HepG2 (cell line): ENCODE results near the gene CHMP1B. TPM values are rescaled to one million over a fixed set of nuclear protein-coding genes. Genes with fewer than 3 reads are reported as not detected.

Source experiments
- ATAC-seq: fragments of 200-7000 bp; cut with Tn5 transposase; 3 replicates; pipeline ENCODE4 v1.9.1; 2020; ENCODE audit warnings: mild to moderate bottlenecking, moderate library complexity
- BruUV-seq: library from RNA; stranded (reverse); fragments of 400-500 nt; replicated peaks from 2 replicates; lab custom pipeline; 2021; lab: Mats Ljungman, UMichigan
- CTCF ChIA-PET: fragments of 300-600 bp; formaldehyde crosslinking; extraction: SDS; loops from one replicate; lab custom pipeline; 2021; ENCODE audit warnings: low total read pairs, inconsistent platforms, low intra/inter-chr PET ratio; lab: Yijun Ruan, JAX
- POLR2A ChIA-PET: fragments of 350-600 bp; sonication (Branson Sonifier 250); formaldehyde crosslinking; loops from one replicate; lab custom pipeline; 2020; ENCODE audit warnings: antibody characterized with exemption, inconsistent platforms; lab: Yijun Ruan, JAX
- DNase-seq: peaks from one replicate; pipeline ENCODE4 v3.0.0-alpha.2; 2015; ENCODE audit warnings: low spot score
- FAIRE-seq: peaks from 3 replicates; lab custom pipeline; 2011; peaks lifted over from hg19 to GRCh38; lab: Jason Lieb, UNC
- H2AFZ ChIP-seq: one replicate; pipeline ENCODE4 v1.6.1; 2011; ENCODE audit warnings: low read length, inconsistent platforms
- H3K27ac ChIP-seq: fragments of 300-600 bp; 3 replicates; pipeline ENCODE4 v1.8.0; 2011; ENCODE audit warnings: mixed run types, mild to moderate bottlenecking, mixed read lengths, low read length, inconsistent platforms; ENCODE audit not compliant: insufficient read depth; ENCODE audit errors: extremely low read length
- H3K27me3 ChIP-seq, 2 experiments: fragments of 200-600 bp in 1 of 2; 2 replicates in 1 of 2; 3 replicates in 1 of 2; pipeline versions ENCODE4 v1.6.0 to v1.8.0; 2011; ENCODE audit warnings: low read length in 2 of 2, mild to moderate bottlenecking in 2 of 2, moderate library complexity in 2 of 2, inconsistent platforms in 1 of 2; ENCODE audit not compliant: insufficient read depth in 2 of 2, control insufficient read depth in 1 of 2
- H3K36me3 ChIP-seq, 2 experiments: fragments of 200-600 bp in 1 of 2; replicated peaks in 1 of 2; 2 replicates in 1 of 2; 3 replicates in 1 of 2; pipeline versions ENCODE4 v1.5.1 to v1.8.0; 2011; ENCODE audit warnings: low read length in 2 of 2, inconsistent platforms in 1 of 2; ENCODE audit not compliant: insufficient read depth in 2 of 2, control insufficient read depth in 1 of 2
- H3K4me1 ChIP-seq: 2 replicates; pipeline ENCODE4 v1.5.1; 2012; ENCODE audit warnings: low read length, inconsistent platforms; ENCODE audit not compliant: insufficient read depth
- H3K4me2 ChIP-seq: 2 replicates; pipeline ENCODE4 v1.6.0; 2011; ENCODE audit warnings: low read depth, low read length, inconsistent platforms
- H3K4me3 ChIP-seq, 3 experiments: fragments of 200-600 bp in 1 of 3; sonication (generic), shearing (Covaris generic) in 1 of 3; replicated peaks in 1 of 3; 2 replicates each; pipeline ENCODE4 v1.5.1; 2011 to 2016; ENCODE audit warnings: low read length in 3 of 3, inconsistent platforms in 2 of 3, low read depth in 2 of 3, mild to moderate bottlenecking in 2 of 3, control low read depth in 1 of 3, mixed read lengths in 1 of 3; ENCODE audit not compliant: insufficient read depth in 1 of 3
- H3K79me2 ChIP-seq: one replicate; pipeline ENCODE4 v1.6.1; 2011; ENCODE audit warnings: low read length, inconsistent platforms; ENCODE audit not compliant: insufficient read depth
- H3K9ac ChIP-seq: 2 replicates; pipeline ENCODE4 v1.6.0; 2011; ENCODE audit warnings: mild to moderate bottlenecking, low read depth, low read length, inconsistent platforms; ENCODE audit not compliant: insufficient read depth
- H3K9me3 ChIP-seq: 2 replicates; pipeline ENCODE4 v1.5.1; 2012; ENCODE audit warnings: mild to moderate bottlenecking, low read length
- H4K20me1 ChIP-seq: 2 replicates; pipeline ENCODE4 v1.6.0; 2011; ENCODE audit warnings: inconsistent platforms, mild to moderate bottlenecking, low read length, moderate library complexity; ENCODE audit not compliant: insufficient read depth
- MAFK ChIP-seq, 2 experiments: IDR thresholded peaks in 1 of 2; conservative IDR thresholded peaks in 1 of 2; 2 replicates each; pipeline ENCODE4 v1.6.1; 2011; ENCODE audit warnings: improper control_type of control experiment in 2 of 2, low read length in 2 of 2
- RFX1 ChIP-seq: fragments of 450-650 bp; IDR thresholded peaks from 2 replicates; pipeline ENCODE4 v1.6.1; 2017
- SIN3B ChIP-seq: fragments of 150-350 bp; IDR thresholded peaks from 2 replicates; pipeline ENCODE4 v1.6.1; 2014; ENCODE audit warnings: low read length
- SP2 ChIP-seq: sonication (generic); formaldehyde crosslinking; IDR thresholded peaks from 2 replicates; pipeline ENCODE4 v1.5.1; 2020; ENCODE audit warnings: mild to moderate bottlenecking, missing genetic modification reagents
- ZNF251 ChIP-seq: sonication (generic); formaldehyde crosslinking; IDR thresholded peaks from 2 replicates; pipeline ENCODE4 v1.9.0; 2021; ENCODE audit warnings: mild to moderate bottlenecking, missing genetic modification reagents
- ZNF782 ChIP-seq: sonication (generic); formaldehyde crosslinking; IDR thresholded peaks from 2 replicates; pipeline ENCODE4 v1.4.0; 2020; ENCODE audit warnings: missing genetic modification reagents, mild to moderate bottlenecking, borderline replicate concordance
- WGBS: methylation state at CpG from one replicate; pipeline ENCODE4 v1.1.6; 2017; ENCODE audit warnings: low lambda C conversion rate; 5-methylcytosine and 5-hydroxymethylcytosine counted together
- in situ Hi-C: cut with HindIII; loops from 2 replicates; pipeline ENCODE4 v1.10.0; 2017; ENCODE audit warnings: low pct_unique_long_range_greater_than_20kb; ENCODE audit not compliant: extremely low pct_ligation_motif_present
- intact Hi-C: fragments of 100-400 bp; cut with micrococcal nuclease; formaldehyde crosslinking; loops from one replicate; pipeline ENCODE4 v1.10.0; 2022; ENCODE audit not compliant: unreplicated experiment
- polyA plus RNA-seq, 8 experiments: library from polyadenylated mRNA; depleted of rRNA in 3 of 8; stranded (reverse) in 7 of 8; unstranded in 1 of 8; fragments of >200 nt; fragmentation: Illumina TruSeq in 4 of 8; extraction: Trizol in 4 of 8; gene quantifications; 2 replicates each; pipeline versions ENCODE4 v1.2.1 to v1.2.3, GENCODE V29; 2011 to 2016; ENCODE audit warnings: low read depth in 4 of 8, missing spikeins in 1 of 8, mixed read lengths in 1 of 8; ENCODE audit not compliant: insufficient read depth in 1 of 8
- total RNA-seq, 5 experiments: library from RNA; depleted of rRNA; stranded (reverse); fragments of >200 nt; fragmentation: Illumina TruSeq; extraction: Trizol; gene quantifications; 2 replicates each; pipeline ENCODE4 v1.2.3, GENCODE V29; 2016; ENCODE audit warnings: low read depth in 1 of 5

The CHMP1B gene
- total and polyA plus RNA-seq, 2 of the 13 experiments (the other 11 are each of a cell fraction or from before 2014, with no cell fraction given), result 18.8 to 20.2 TPM

DNA sequence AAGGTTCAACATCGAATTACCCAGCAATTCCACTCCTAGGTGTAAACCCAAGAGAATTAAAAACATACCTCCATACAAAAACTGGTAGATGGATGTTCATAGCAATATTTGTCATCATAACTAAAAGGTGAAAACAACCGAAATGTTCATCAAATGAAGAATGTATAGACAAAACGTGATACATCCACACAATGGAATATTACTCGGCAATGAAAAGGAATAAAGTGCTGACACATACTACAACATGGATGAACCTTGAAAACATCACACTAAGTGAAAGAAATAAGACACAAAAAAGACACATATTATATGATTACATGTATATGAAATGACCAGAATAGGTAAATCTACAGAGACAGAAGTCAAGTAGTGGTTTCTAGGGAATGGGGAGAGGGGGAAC is 20.6 kb upstream of the CHMP1B start:
- no peak overlapping the region for H3K4me3 ChIP-seq
- POLR2A ChIA-PET, result no interaction called here
- no peak for DNase-seq
- no peaks in the 10 kb centered on the region for H3K27me3 ChIP-seq
- no peak for ATAC-seq
- in situ Hi-C loops, result no loop called here
- TF ChIP-seq MAFK (conservative IDR thresholded peaks at IDR 0.05 in 1 of 2, IDR thresholded peaks at IDR 0.05 in 1 of 2; ENCODE audit: low read length in 2 of 2), result peak in 1 of 2 experiments; percentile 33; a peak in 1 of 4 replicates
- no peak for TF ChIP-seq SP2
- no peak for TF ChIP-seq ZNF251 (CRISPR knock-in tag)
- TF ChIP-seq SIN3B, result no peak
- TF ChIP-seq, all 625 proteins: peak for 1
- Histone ChIP-seq H3K4me1 (no peaks in the 10 kb centered on the region), H3K4me2 (no peak overlapping the region), H3K9ac (no peak overlapping the region), H4K20me1 (no peaks in the 10 kb centered on the region), H3K79me2 (no peaks in the 10 kb centered on the region), H2AFZ (no peak overlapping the region), H3K36me3 (no peaks in the 10 kb centered on the region), H3K9me3 (no peaks in the 10 kb centered on the region), H3K27ac (no peak overlapping the region)
- WGBS, result 43% methylated on average over 4 of the region's 4 CpGs
- FAIRE-seq, result no peak
- no TSS peak for BruUV-seq
- CTCF ChIA-PET, result no interaction called here
- intact Hi-C loops, result no loop called here

DNA sequence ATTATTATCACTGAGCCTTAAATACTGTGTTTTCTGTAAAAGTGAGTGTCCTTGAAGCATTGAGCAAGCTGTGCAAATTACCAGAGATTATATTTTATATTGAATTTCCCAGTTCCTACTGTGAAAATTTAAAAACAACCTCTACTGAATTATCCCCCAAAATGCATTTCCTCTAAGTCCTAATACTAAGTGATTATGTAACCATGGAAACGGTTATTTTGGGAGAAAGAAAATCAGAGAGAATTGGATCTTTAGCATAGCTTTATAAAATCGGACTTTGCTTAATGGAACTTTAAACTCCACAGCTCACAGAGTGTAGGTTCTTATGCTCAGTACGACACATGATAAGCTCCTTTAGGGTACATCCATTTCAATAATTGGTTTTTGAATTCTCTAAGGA is 19.3 kb upstream of the CHMP1B start:
- no peak overlapping the region for H3K4me3 ChIP-seq
- BruUV-seq, result no TSS peak
- H3K4me1 ChIP-seq, result no peaks in the 10 kb centered on the region
- in situ Hi-C loops, result no loop called here
- no peaks in the 10 kb centered on the region for H3K79me2 ChIP-seq
- H3K9ac ChIP-seq, result no peak overlapping the region
- no peak for TF ChIP-seq ZNF782 (CRISPR knock-in tag)
- peak; percentile 29; the same call in 1 of the 2 replicates for TF ChIP-seq RFX1
- no peak overlapping the region for H3K4me2 ChIP-seq
- H3K27me3 ChIP-seq, result no peaks in the 10 kb centered on the region
- ChIA-PET CTCF (no interaction called here), POLR2A (no interaction called here)
- H2AFZ ChIP-seq, result no peak overlapping the region
- FAIRE-seq, result no peak
- H3K27ac ChIP-seq, result no peak overlapping the region
- no peaks in the 10 kb centered on the region for H3K9me3 ChIP-seq
- H4K20me1 ChIP-seq, result no peaks in the 10 kb centered on the region
- no peak for ATAC-seq
- intact Hi-C loops, result no loop called here
- WGBS, result 44% methylated on average over 3 of the region's 3 CpGs
- no peaks in the 10 kb centered on the region for H3K36me3 ChIP-seq
- DNase-seq, result no peak
